Measurements from ENCODE around the gene ABAT.
"Not testable (repeated sequence)": the region's sequence is repeated elsewhere in the genome, so short reads cannot be mapped to it uniquely, and the experiment has no call there.

The ABAT gene

GRCh38 chr16:8647721-8648318, 26.6 kb upstream of the ABAT start:
- DNase-seq (ENCODE audit: low read depth, low spot score), result no peak
- H3K4me3 ChIP-seq (ENCODE audit: low read length), result no peak overlapping the region

- no peak for DNase-seq (ENCODE audit: low read depth, low spot score)
- H3K4me3 ChIP-seq (ENCODE audit: low read length), result no peak overlapping the region
Measured at GRCh38 chr16:8648877-8649276, 25.5 kb upstream of the ABAT start.

- no peak for DNase-seq (ENCODE audit: low read depth, low spot score)
- H3K4me3 ChIP-seq (ENCODE audit: low read length), result no peak overlapping the region
Measured at GRCh38 chr16:8649829-8650554, 24.4 kb upstream of the ABAT start.

GRCh38 chr16:8651958-8652357, 22.5 kb upstream of the ABAT start:
- H3K4me3 ChIP-seq (ENCODE audit: low read length); DNase-seq (ENCODE audit: low read depth, low spot score): not testable (repeated sequence)

- DNase-seq (ENCODE audit: low read depth, low spot score), result peak; percentile 60
- no peak overlapping the region for H3K4me3 ChIP-seq (ENCODE audit: low read length)
Measured at GRCh38 chr16:8655184-8655717, 19.2 kb upstream of the ABAT start.

- no peak overlapping the region for H3K4me3 ChIP-seq (ENCODE audit: low read length)
- DNase-seq (ENCODE audit: low read depth, low spot score), result no peak
Measured at GRCh38 chr16:8656376-8656775, 18.0 kb upstream of the ABAT start.

GRCh38 chr16:8660841-8661301, 13.5 kb upstream of the ABAT start:
- H3K4me3 ChIP-seq (ENCODE audit: low read length), result no peak overlapping the region
- DNase-seq (ENCODE audit: low read depth, low spot score), result peak; percentile 55

- H3K4me3 ChIP-seq (ENCODE audit: low read length), result no peak overlapping the region
- no peak for DNase-seq (ENCODE audit: low read depth, low spot score)
Measured at GRCh38 chr16:8661703-8662102, 12.7 kb upstream of the ABAT start.

GRCh38 chr16:8663192-8664089, 11.0 kb upstream of the ABAT start:
- no peak for DNase-seq (ENCODE audit: low read depth, low spot score)
- no peak overlapping the region for H3K4me3 ChIP-seq (ENCODE audit: low read length)

- no peak for DNase-seq (ENCODE audit: low read depth, low spot score)
- no peak overlapping the region for H3K4me3 ChIP-seq (ENCODE audit: low read length)
Measured at GRCh38 chr16:8665529-8665928, 8.9 kb upstream of the ABAT start.

GRCh38 chr16:8667492-8667891, 6.9 kb upstream of the ABAT start:
- no peak for DNase-seq (ENCODE audit: low read depth, low spot score)
- no peak overlapping the region for H3K4me3 ChIP-seq (ENCODE audit: low read length)

GRCh38 chr16:8668113-8668512, 6.3 kb upstream of the ABAT start:
- no peak overlapping the region for H3K4me3 ChIP-seq (ENCODE audit: low read length)

GRCh38 chr16:8669481-8669880, 4.9 kb upstream of the ABAT start:
- H3K4me3 ChIP-seq (ENCODE audit: low read length), result no peak overlapping the region
- DNase-seq (ENCODE audit: low read depth, low spot score), result no peak

More at GRCh38 chr16:8668113-8668512, 6.3 kb upstream of the ABAT start:
- DNase-seq (ENCODE audit: low read depth, low spot score), result no peak

- no peak overlapping the region for H3K4me3 ChIP-seq (ENCODE audit: low read length)
- no peak for DNase-seq (ENCODE audit: low read depth, low spot score)
Measured at GRCh38 chr16:8670014-8670560, 4.3 kb upstream of the ABAT start.

- DNase-seq (ENCODE audit: low read depth, low spot score), result no peak
- H3K4me3 ChIP-seq (ENCODE audit: low read length), result peak overlapping the region; percentile 44
Measured at GRCh38 chr16:8673611-8674412, 605 bp upstream of the ABAT start.

- peak overlapping the region; percentile 75 for H3K4me3 ChIP-seq (ENCODE audit: low read length)
Measured at GRCh38 chr16:8675183-8676159, 1.1 kb downstream of the ABAT start.

GRCh38 chr16:8676160-8676547, 1.7 kb downstream of the ABAT start:
- H3K4me3 ChIP-seq (ENCODE audit: low read length), result no peak overlapping the region
- no peak for DNase-seq (ENCODE audit: low read depth, low spot score)

More at GRCh38 chr16:8675183-8676159, 1.1 kb downstream of the ABAT start:
- no peak for DNase-seq (ENCODE audit: low read depth, low spot score)
